DLD1 (cell line): ENCODE results near the gene GRID1.
"Not testable (repeated sequence)": the region's sequence is repeated elsewhere in the genome, so short reads cannot be mapped to it uniquely, and the experiment has no call there.

ENCODE experiments used
- in situ Hi-C: cut with HindIII; loops from 2 replicates; pipeline ENCODE4 v1.10.0; 2017; ENCODE audit warnings: low sequenced_read_pairs

GRID1 gene

DNA sequence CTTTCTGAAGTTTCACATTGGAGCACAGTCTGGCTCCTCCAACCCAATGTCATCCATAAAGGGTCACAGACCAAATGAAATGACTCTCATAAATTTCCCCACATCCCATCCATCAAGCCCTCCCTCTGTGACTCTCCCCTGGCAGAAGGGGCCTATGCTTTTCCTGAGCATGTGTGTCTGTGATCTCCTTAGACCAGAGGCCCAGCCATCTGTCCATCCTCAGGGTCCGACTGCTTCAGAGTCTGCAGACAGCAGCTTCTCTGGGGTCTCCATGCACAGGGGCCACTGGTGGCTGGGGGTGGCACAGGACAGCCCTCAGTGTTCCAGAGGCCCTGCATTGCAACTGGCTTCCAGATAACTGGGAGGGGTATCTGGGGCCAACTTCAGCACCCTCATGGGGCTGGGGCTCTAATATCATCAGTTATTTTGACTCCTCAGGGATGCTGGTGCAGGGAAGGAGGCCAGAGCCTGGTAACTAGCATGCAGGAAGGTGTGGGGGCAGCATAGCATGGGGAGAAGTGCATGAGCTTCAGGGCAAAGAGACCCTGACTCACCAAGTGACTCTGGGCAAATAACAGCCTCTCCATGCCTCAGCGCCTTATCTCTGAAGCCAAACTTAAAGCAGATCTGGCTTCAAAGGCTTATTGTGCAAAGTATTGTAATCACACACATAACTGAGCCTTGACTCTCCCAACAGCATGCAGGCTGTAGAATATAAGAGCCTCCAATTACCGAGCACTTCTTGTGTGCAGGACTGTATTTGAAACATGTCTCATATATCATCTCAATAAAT lies 266.9 kb downstream of the GRID1 start:
- in situ Hi-C loops = no loop called here

- in situ Hi-C loops = no loop called here
These were observed 268.3 kb downstream of the GRID1 start for GRCh38 chr10:86098187-86098881.

DNA sequence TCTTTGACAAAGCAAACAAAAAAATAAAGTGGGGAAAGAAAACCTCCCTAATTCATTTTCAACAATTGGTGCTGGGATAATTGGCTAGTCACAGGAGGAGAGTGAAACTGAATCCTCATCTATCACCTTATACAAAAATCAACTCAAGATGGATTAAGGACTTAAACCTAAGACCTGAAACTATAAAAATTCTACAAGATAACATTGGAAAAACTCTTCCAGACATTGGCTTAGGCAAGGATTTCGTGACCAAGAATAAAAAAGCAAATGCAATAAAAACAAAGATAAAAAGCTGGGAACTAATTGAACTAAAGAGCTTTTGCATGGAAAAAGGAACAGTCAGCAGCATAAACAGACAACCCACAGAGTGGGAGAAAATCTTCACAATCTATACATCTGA lies 271.5 kb downstream of the GRID1 start:
- in situ Hi-C loops = not testable (repeated sequence)

DNA sequence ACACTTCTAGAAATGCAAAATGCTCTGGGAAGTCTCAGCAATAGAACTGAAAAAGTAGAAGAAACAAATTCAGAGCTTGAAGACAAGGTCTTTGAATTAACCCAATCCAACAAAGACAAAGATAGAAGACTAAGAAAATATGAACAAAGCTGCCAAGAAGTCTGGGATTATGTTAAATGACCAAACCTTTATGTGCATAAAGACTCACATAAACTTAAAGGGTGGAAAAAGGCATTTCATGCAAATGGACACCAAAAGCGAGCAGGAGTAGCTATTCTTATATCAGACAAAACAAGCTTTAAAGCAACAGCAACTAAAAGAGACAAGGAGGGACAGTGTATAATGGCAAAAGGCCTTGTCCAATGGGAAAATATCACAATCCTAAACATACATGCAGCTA lies 274.3 kb downstream of the GRID1 start:
- in situ Hi-C loops = not testable (repeated sequence)

GRCh38 chr10:86091216-86091615 lies 275.4 kb downstream of the GRID1 start:
- in situ Hi-C loops = no loop called here

- in situ Hi-C loops = no loop called here
These were observed 275.8 kb downstream of the GRID1 start for GRCh38 chr10:86090807-86091206.

- in situ Hi-C loops = no loop called here
These were observed 278.9 kb downstream of the GRID1 start for GRCh38 chr10:86087716-86088115.

DNA sequence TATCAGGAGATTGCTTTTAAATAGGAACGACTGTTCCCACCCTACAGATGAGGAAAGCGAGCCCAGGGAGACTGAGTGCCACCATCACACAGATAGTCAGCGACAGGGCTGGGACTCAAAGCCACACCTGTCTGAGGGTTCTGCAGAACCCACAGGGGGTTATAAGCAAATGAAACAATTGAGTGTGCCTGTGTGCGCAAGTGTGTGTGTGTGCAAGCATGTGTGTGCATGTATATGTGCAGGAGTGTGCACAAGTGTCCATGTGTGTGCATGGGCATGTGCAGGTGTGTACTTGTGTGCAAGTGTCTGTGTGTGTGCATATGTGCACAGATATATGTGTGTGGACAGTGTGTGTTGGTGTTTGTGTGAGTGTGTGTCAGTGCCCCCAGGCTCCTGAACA lies 280.2 kb downstream of the GRID1 start:
- in situ Hi-C loops = no loop called here

GRCh38 chr10:86085686-86086085 lies 280.9 kb downstream of the GRID1 start:
- in situ Hi-C loops = no loop called here

- in situ Hi-C loops = no loop called here
These were observed 281.5 kb downstream of the GRID1 start for GRCh38 chr10:86085136-86085535.

- in situ Hi-C loops = no loop called here
These were observed 282.0 kb downstream of the GRID1 start for GRCh38 chr10:86084585-86084984.

DNA sequence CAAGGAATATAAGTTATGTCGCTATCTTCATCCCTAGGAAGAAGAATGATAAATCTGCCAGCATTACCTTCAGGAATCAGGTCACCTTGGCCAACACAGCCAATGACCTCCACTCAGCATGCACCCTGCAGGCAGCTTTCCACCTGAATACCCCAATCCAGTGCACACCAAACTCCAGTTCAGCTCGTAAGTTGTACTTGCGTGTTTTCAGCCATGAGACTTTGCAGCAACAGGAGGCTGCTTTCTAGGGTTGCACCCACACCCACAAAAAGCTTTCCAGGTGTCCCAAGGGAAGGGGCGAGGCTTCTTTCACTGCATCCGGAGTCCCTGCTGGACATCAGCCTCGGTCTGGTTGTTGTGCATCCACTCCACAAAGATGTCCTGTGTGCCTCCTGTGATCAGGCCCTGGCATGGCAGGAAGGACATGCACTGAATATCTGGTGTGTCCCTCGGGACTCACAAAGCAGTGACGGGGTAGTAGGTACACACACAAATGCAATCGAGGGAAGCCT lies 282.9 kb downstream of the GRID1 start:
- in situ Hi-C loops = no loop called here

DNA sequence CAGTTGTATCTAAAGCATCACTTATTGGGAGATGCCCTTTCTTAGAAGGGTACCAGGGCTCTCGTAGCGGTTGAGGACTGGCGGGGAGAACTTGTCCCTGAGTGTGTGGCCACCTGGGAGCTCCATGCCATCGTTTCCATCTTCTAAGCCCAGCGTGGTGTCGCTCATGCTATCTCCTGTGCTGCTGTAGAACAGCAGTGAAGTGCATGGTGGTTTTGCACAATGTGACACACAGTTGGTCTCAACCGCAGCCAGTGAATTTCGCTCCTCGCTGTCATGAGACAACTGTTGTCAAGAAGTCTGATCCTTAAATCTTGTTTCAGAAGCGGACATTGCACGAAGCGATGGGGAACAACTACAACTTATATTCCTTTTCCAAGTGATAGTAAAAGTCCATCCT lies 283.4 kb downstream of the GRID1 start:
- in situ Hi-C loops = no loop called here

DNA sequence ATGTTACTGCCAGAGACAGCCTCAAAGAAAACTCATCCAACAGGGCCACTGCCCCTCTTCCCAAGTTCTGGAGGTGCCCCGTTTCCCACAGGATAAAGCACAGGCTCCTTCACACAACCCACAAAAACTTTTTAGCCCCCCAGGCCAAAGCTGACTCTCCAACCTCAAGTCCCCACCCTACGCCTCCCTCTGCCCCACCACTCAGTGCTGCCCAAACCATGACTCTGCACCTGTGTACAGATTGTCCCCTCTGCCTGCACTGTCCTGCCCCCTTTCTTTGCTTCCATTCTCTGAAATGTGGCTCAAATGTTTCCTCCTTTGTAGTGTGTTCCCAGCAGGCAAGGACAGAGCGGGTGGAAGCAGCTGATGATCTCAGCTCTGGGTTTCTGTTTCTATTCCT lies 284.0 kb downstream of the GRID1 start:
- in situ Hi-C loops = no loop called here

- in situ Hi-C loops = no loop called here
These were observed 287.5 kb downstream of the GRID1 start for GRCh38 chr10:86079088-86079487.

DNA sequence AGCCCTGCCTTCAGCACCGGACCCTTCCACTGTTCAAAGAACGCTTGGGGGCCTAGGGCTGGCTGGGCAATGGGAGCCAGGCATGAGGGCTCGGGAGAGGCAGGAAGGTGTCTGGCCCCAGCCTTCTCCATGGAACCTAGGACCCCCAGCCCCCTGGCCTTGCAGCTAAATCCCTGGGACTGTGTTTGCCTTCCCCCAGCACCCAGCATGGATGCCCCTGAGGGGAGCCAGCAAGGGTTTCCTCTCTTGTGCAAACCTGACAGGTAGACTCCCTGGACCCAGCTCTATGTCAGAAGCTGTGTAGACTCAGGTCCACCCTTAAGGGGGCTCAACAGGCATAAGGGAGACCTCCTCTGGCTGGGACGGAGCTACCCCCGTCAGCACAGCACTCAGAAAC lies 288.0 kb downstream of the GRID1 start:
- in situ Hi-C loops = no loop called here

- in situ Hi-C loops = no loop called here
These were observed 288.5 kb downstream of the GRID1 start for GRCh38 chr10:86077871-86078638.

DNA sequence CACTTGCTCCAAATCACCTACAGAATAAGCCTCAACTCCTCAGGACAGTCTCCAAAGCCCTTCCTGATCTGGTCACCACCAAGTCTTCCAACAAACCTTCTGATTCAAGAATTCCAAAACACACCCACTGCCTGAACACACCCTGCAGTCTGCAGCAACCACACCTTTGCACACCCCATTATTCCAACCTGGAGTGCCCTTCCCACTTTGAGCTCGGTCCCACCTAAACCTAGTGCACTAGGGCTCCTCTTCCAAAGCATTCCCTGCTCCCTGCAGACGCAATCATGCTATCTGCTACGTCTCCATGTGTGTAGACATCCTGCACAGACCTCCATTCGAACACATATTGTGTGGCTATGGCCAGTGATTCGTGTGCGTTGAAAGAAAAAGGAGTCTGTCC lies 289.3 kb downstream of the GRID1 start:
- in situ Hi-C loops = no loop called here

- in situ Hi-C loops = not testable (repeated sequence)
These were observed 290.1 kb downstream of the GRID1 start for GRCh38 chr10:86076497-86076896.

GRCh38 chr10:86075512-86075911 lies 291.1 kb downstream of the GRID1 start:
- in situ Hi-C loops = no loop called here

DNA sequence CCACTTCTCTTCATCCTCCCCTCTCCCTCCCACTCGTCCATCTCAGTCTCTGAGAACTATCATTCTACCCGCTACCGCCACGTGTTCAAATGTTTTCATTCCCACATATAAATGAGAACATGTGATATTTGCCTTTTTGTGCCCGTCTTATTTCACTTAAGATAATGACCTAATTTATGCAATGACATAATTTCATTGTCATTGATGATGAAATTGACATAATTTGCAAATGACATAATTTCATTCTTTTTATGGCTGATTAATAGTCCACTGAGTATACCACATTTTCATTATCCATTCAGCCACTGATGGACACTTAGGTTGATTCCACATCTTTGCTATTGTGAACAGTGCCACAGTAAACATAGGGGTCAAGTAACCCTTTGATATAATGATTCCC lies 292.3 kb downstream of the GRID1 start:
- in situ Hi-C loops = no loop called here
